ENCODE measurements around the gene PTPRN2. TPM values are rescaled to one million over a fixed set of nuclear protein-coding genes. Genes with fewer than 3 reads are reported as not detected.

PTPRN2 gene
- total and polyA plus RNA-seq, 2 of the 13 experiments (the other 11 are each of a cell fraction or from before 2014, with no cell fraction given) = 2.5 to 24.2 TPM

DNA sequence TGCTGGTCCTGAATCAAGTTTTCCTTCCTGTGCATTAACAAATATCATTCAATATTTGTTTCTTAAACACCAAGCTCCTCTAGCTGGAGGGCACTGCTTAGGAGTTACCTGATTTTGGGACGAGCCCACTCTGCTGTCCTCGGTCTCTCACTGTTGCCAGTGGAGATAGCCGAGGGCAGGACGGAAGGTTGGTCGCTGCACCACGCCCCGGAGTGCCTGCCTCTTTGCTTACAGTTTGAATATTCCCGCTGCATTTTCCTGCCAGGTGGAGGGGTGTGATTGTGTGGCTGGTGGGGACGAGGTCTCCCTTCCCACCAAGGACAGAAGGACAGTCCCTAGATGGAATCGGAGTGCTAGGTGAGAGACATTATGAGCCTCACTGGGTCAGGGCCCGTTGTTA is 1049.3 kb downstream of the PTPRN2 start (continued):
- TF ChIP-seq, protein P1, sequence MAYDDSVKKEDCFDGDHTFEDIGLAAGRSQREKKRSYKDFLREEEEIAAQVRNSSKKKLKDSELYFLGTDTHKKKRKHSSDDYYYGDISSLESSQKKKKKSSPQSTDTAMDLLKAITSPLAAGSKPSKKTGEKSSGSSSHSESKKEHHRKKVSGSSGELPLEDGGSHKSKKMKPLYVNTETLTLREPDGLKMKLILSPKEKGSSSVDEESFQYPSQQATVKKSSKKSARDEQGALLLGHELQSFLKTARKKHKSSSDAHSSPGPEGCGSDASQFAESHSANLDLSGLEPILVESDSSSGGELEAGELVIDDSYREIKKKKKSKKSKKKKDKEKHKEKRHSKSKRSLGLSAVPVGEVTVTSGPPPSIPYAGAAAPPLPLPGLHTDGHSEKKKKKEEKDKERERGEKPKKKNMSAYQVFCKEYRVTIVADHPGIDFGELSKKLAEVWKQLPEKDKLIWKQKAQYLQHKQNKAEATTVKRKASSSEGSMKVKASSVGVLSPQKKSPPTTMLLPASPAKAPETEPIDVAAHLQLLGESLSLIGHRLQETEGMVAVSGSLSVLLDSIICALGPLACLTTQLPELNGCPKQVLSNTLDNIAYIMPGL (CRISPR knock-in tag; IDR thresholded peaks at IDR 0.05; ENCODE audit: borderline replicate concordance in 1 of 2, low read depth in 1 of 2) = no peak
- TF ChIP-seq ARHGAP35 (CRISPR knock-in tag; IDR thresholded peaks at IDR 0.05; ENCODE audit: borderline replicate concordance) (no peak), TMF1 (CRISPR knock-in tag; IDR thresholded peaks at IDR 0.05; ENCODE audit: low read depth) (no peak), ERF (CRISPR knock-in tag; IDR thresholded peaks at IDR 0.05) (no peak), ASH2L (IDR thresholded peaks at IDR 0.05; ENCODE audit: insufficient read length, low read depth, low read length) (no peak), ZNF138 (CRISPR knock-in tag; IDR thresholded peaks at IDR 0.05; ENCODE audit: low read depth) (no peak)

DNA sequence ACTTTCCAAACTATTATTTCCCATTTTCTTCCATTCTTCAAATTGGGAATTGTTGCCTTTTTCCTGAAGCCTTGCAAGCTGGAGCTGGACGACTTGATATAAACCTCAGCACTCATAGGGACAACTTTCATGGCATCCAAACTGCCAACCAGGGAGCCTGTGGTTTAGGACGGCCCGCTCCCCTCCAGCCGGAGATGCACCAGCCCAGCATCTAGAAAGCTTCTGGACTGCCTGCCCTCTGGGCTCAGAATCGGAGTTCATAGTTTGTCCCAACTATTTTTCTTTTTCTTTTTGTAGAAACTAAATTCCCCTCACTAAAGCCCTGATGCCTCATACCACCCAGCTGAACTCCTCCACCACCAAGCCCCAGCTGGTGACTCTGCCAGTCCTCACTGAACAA is 1050.6 kb downstream of the PTPRN2 start:
- ATAC-seq = no peak
- no peak overlapping the region for H3K9ac ChIP-seq (ENCODE audit: insufficient read depth, low read depth, low read length)
- DNase-seq (ENCODE audit: low spot score) = no peak
- no peaks in the 10 kb centered on the region for H3K4me1 ChIP-seq (ENCODE audit: insufficient read depth, low read length)
- no peaks in the 10 kb centered on the region for H3K36me3 ChIP-seq (replicated peaks in 1 of 2; ENCODE audit: control insufficient read depth in 1 of 2, insufficient read depth in 2 of 2, low read length in 2 of 2)
- FAIRE-seq = no peak
- intact Hi-C loops (cut with micrococcal nuclease; ENCODE audit: unreplicated experiment) = no loop called here
- no peaks in the 10 kb centered on the region for H4K20me1 ChIP-seq (ENCODE audit: insufficient read depth, low read length)
- in situ Hi-C loops (cut with HindIII; ENCODE audit: extremely low pct_ligation_motif_present, low pct_unique_long_range_greater_than_20kb) = no loop called here
- WGBS (ENCODE audit: low lambda C conversion rate) = 51% methylated on average over 5 of the region's 5 CpGs
- H3K4me3 ChIP-seq (replicated peaks in 1 of 3; ENCODE audit: insufficient read depth in 1 of 3, low read depth in 2 of 3, low read length in 3 of 3) = no peak overlapping the region
- H3K27me3 ChIP-seq (ENCODE audit: control insufficient read depth in 1 of 2, insufficient read depth in 2 of 2, low read length in 2 of 2) = peaks cover 3 to 51% of the 10 kb centered on the region in 2 experiments; a peak in 4 of 5 replicates
- no peak overlapping the region for H2AFZ ChIP-seq (ENCODE audit: low read length)
- CTCF ChIA-PET (ENCODE audit: low intra/inter-chr PET ratio, low total read pairs) = no interaction called here
- no peak overlapping the region for H3K4me2 ChIP-seq (ENCODE audit: low read depth, low read length)
- no peaks in the 10 kb centered on the region for H3K79me2 ChIP-seq (ENCODE audit: insufficient read depth, low read length)
- no TSS peak for BruUV-seq (replicated peaks)
- H3K27ac ChIP-seq (ENCODE audit: extremely low read length, insufficient read depth, low read length) = no peak overlapping the region
- POLR2A ChIA-PET = no interaction called here
- H3K9me3 ChIP-seq (ENCODE audit: low read length) = peaks cover 6% of the 10 kb centered on the region; the same call in 1 of the 2 replicates
- TF ChIP-seq, protein P2, sequence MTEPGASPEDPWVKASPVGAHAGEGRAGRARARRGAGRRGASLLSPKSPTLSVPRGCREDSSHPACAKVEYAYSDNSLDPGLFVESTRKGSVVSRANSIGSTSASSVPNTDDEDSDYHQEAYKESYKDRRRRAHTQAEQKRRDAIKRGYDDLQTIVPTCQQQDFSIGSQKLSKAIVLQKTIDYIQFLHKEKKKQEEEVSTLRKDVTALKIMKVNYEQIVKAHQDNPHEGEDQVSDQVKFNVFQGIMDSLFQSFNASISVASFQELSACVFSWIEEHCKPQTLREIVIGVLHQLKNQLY (CRISPR knock-in tag; IDR thresholded peaks at IDR 0.05) = no peak
- TF ChIP-seq, protein P3, sequence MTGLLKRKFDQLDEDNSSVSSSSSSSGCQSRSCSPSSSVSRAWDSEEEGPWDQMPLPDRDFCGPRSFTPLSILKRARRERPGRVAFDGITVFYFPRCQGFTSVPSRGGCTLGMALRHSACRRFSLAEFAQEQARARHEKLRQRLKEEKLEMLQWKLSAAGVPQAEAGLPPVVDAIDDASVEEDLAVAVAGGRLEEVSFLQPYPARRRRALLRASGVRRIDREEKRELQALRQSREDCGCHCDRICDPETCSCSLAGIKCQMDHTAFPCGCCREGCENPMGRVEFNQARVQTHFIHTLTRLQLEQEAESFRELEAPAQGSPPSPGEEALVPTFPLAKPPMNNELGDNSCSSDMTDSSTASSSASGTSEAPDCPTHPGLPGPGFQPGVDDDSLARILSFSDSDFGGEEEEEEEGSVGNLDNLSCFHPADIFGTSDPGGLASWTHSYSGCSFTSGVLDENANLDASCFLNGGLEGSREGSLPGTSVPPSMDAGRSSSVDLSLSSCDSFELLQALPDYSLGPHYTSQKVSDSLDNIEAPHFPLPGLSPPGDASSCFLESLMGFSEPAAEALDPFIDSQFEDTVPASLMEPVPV (CRISPR knock-in tag; IDR thresholded peaks at IDR 0.05) = no peak
- no peak for TF ChIP-seq TEAD2 (CRISPR knock-in tag; IDR thresholded peaks at IDR 0.05)
- TF ChIP-seq HOXA5 (CRISPR knock-in tag; IDR thresholded peaks at IDR 0.05) = no peak
- no peak for TF ChIP-seq HHEX (CRISPR knock-in tag; IDR thresholded peaks at IDR 0.05)
- TF ChIP-seq ZFP41 (CRISPR knock-in tag; IDR thresholded peaks at IDR 0.05; ENCODE audit: borderline replicate concordance) = no peak
- TF ChIP-seq DMAP1 (CRISPR knock-in tag; IDR thresholded peaks at IDR 0.05) = no peak
- no peak for TF ChIP-seq ZNF207 (IDR thresholded peaks at IDR 0.05; ENCODE audit: borderline replicate concordance)
- no peak for TF ChIP-seq ZMYM4 (CRISPR knock-in tag; IDR thresholded peaks at IDR 0.05)
- TF ChIP-seq, protein P4, sequence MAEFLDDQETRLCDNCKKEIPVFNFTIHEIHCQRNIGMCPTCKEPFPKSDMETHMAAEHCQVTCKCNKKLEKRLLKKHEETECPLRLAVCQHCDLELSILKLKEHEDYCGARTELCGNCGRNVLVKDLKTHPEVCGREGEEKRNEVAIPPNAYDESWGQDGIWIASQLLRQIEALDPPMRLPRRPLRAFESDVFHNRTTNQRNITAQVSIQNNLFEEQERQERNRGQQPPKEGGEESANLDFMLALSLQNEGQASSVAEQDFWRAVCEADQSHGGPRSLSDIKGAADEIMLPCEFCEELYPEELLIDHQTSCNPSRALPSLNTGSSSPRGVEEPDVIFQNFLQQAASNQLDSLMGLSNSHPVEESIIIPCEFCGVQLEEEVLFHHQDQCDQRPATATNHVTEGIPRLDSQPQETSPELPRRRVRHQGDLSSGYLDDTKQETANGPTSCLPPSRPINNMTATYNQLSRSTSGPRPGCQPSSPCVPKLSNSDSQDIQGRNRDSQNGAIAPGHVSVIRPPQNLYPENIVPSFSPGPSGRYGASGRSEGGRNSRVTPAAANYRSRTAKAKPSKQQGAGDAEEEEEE (CRISPR knock-in tag; IDR thresholded peaks at IDR 0.05; ENCODE audit: borderline replicate concordance) = no peak
- no peak for TF ChIP-seq ATRX (CRISPR knock-in tag; IDR thresholded peaks at IDR 0.05; ENCODE audit: borderline replicate concordance)
- no peak for TF ChIP-seq ZNF264 (CRISPR knock-in tag; IDR thresholded peaks at IDR 0.05)
